ENCODE measurements around the gene DNAJC17. TPM values are rescaled to one million over a fixed set of nuclear protein-coding genes. Genes with fewer than 3 reads are reported as not detected.

DNAJC17 gene
- total RNA-seq, 1 experiment from 2014 or later: 14.8 TPM

DNA sequence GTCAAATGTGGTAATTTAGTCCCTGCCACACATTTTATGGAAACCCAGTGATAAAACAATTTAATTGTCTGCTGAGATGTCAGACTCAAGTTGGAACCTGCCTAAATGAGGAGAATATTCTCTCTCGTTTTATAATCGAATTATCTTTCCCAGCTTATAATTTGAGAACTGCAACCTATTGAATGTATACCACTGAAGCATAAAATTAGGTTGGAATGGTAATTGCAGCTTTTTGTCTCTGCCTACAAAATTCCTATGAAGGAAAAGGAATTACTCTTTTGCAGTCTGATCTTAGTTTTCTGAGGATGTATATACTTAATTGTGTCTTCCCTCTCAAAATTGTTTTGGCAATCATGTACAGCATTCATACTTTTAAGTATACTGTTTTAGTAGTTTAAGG lies 83.4 kb downstream of the DNAJC17 start:
- Histone ChIP-seq H3K4me3 (ENCODE audit: low read length) (no peak overlapping the region), H4K20me1 (ENCODE audit: insufficient read depth, low read depth, low read length) (no peaks in the 10 kb centered on the region), H3K9ac (ENCODE audit: low read length) (no peak overlapping the region), H3K36me3 (ENCODE audit: insufficient read depth, low read length) (peaks cover 26% of the 10 kb centered on the region; the same call in 1 of the 2 replicates), H3K4me1 (ENCODE audit: low read length) (peaks cover 25% of the 10 kb centered on the region), H3K9me2 (replicated peaks; ENCODE audit: insufficient read depth, low read length) (no peaks in the 10 kb centered on the region), H2AFZ (ENCODE audit: low read length) (no peak overlapping the region), H3K4me2 (ENCODE audit: low read depth, low read length, poor library complexity, severe bottlenecking) (no peak overlapping the region), H3K9me3 (ENCODE audit: low read length) (no peaks in the 10 kb centered on the region), H3K27me3 (ENCODE audit: low read length) (no peaks in the 10 kb centered on the region), H3K27ac (ENCODE audit: low read length) (no peak overlapping the region), H3K79me2 (ENCODE audit: low read length) (0 out of 2 replicates have a peak, but pooled peaks cover 3% of the 10 kb centered on the region)
- DNase-seq: no peak

DNA sequence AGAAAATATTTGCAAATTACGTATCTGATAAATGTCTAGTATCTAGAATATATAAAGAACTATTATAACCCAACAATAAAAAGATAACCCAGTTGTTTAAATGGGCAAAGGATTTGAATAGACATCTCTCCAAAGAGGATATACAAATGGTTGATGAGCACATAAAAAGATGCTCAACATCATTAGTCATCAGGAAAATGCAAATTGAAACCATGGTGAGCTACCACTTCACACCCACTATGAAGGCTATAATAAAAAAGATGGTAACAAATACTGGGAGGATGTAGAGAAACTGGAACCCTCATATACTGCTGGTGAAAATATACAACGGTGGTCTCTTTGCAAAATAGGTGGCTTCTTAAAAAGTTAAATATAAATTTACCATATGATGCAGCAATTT lies 84.3 kb downstream of the DNAJC17 start:
- Histone ChIP-seq H2AFZ (ENCODE audit: low read length) (no peak overlapping the region), H3K27me3 (ENCODE audit: low read length) (no peaks in the 10 kb centered on the region), H3K4me1 (ENCODE audit: low read length) (peaks cover 25% of the 10 kb centered on the region), H3K27ac (ENCODE audit: low read length) (no peak overlapping the region; the same call in 1 of the 2 replicates), H3K9me3 (ENCODE audit: low read length) (no peaks in the 10 kb centered on the region), H4K20me1 (ENCODE audit: insufficient read depth, low read depth, low read length) (no peaks in the 10 kb centered on the region), H3K4me3 (ENCODE audit: low read length) (no peak overlapping the region), H3K9ac (ENCODE audit: low read length) (no peak overlapping the region), H3K79me2 (ENCODE audit: low read length) (0 out of 2 replicates have a peak, but pooled peaks cover 3% of the 10 kb centered on the region), H3K9me2 (replicated peaks; ENCODE audit: insufficient read depth, low read length) (no peaks in the 10 kb centered on the region), H3K4me2 (ENCODE audit: low read depth, low read length, poor library complexity, severe bottlenecking) (peak overlapping the region; percentile 19), H3K36me3 (ENCODE audit: insufficient read depth, low read length) (peaks cover 30% of the 10 kb centered on the region; the same call in 1 of the 2 replicates)
- peak; percentile 53 for DNase-seq

DNA sequence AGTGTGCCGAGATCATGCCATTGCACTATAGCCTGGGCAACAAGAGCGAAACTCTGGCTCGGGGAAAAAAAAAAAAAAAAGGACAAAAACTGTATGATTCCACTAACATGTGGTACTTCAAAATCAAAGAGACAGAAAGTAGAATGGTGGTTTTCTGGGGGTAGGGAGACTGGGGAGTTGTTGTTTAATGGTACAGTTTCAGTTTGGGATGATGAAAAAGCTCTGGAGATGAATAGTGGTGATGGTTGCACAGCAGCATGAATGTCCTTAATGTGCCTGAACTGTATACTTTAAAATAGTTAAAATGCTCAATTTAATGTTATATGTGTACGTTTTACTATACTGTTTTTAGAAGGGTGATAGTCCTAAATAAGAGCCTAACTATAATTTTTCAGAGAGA lies 84.9 kb downstream of the DNAJC17 start:
- H3K4me1 ChIP-seq (ENCODE audit: low read length): peaks cover 25% of the 10 kb centered on the region
- H3K27me3 ChIP-seq (ENCODE audit: low read length): no peaks in the 10 kb centered on the region
- no peak overlapping the region for H3K4me3 ChIP-seq (ENCODE audit: low read length)
- no peaks in the 10 kb centered on the region for H3K9me2 ChIP-seq (replicated peaks; ENCODE audit: insufficient read depth, low read length)
- H3K9ac ChIP-seq (ENCODE audit: low read length): no peak overlapping the region
- H3K4me2 ChIP-seq (ENCODE audit: low read depth, low read length, poor library complexity, severe bottlenecking): peak overlapping the region; percentile 19
- DNase-seq: no peak
- H3K36me3 ChIP-seq (ENCODE audit: insufficient read depth, low read length): peaks cover 32% of the 10 kb centered on the region; the same call in 1 of the 2 replicates
- H3K9me3 ChIP-seq (ENCODE audit: low read length): no peaks in the 10 kb centered on the region
- H3K27ac ChIP-seq (ENCODE audit: low read length): no peak overlapping the region; the same call in 1 of the 2 replicates
- no peak overlapping the region for H2AFZ ChIP-seq (ENCODE audit: low read length)
- 0 out of 2 replicates have a peak, but pooled peaks cover 3% of the 10 kb centered on the region for H3K79me2 ChIP-seq (ENCODE audit: low read length)
- H4K20me1 ChIP-seq (ENCODE audit: insufficient read depth, low read depth, low read length): no peaks in the 10 kb centered on the region

DNA sequence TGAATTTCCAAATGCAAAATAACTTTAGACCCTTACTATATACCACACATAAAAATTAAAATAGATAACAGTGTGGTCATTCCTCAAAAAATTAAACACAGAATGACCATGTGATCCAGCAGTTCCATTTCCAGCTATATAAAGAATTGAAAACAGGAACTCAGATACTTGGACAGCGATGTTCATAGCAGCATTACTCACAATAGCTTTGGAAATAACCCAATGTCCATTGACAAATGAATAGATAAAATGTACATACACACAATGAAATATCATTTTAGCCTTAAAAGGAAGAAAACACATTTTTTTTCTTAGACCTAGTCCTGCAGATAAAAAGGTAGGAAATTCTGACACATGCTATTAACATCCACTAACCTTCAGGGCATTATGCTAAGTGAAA lies 85.6 kb downstream of the DNAJC17 start:
- Histone ChIP-seq H3K4me2 (ENCODE audit: low read depth, low read length, poor library complexity, severe bottlenecking) (no peak overlapping the region), H3K36me3 (ENCODE audit: insufficient read depth, low read length) (peaks cover 33% of the 10 kb centered on the region; the same call in 1 of the 2 replicates), H3K9me2 (replicated peaks; ENCODE audit: insufficient read depth, low read length) (no peaks in the 10 kb centered on the region), H4K20me1 (ENCODE audit: insufficient read depth, low read depth, low read length) (no peaks in the 10 kb centered on the region), H3K27me3 (ENCODE audit: low read length) (no peaks in the 10 kb centered on the region), H3K27ac (ENCODE audit: low read length) (no peak overlapping the region), H3K9ac (ENCODE audit: low read length) (no peak overlapping the region), H3K4me1 (ENCODE audit: low read length) (peaks cover 25% of the 10 kb centered on the region), H3K9me3 (ENCODE audit: low read length) (no peaks in the 10 kb centered on the region), H3K4me3 (ENCODE audit: low read length) (no peak overlapping the region), H2AFZ (ENCODE audit: low read length) (no peak overlapping the region), H3K79me2 (ENCODE audit: low read length) (0 out of 2 replicates have a peak, but pooled peaks cover 3% of the 10 kb centered on the region)
- DNase-seq: no peak

DNA sequence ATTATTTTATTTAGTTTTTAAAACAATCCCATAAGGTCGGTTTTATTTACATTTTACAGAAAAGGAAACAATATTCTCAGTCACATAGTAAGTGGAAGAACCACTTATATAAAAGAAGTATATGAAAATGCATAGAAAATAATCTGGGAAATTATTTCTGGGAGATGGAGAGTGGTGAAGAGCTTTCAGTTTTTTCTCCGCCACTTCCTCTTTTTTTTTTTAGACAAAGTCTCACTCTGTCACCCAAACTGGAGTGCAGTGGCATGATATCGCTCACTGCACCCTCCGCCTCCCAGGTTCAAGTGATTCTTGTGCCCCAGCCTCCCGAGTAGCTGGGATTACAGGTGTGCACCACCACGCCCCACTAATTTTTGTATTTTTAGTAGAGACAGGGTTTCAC lies 91.1 kb downstream of the DNAJC17 start:
- Histone ChIP-seq H3K9me3 (ENCODE audit: low read length) (no peaks in the 10 kb centered on the region), H3K27me3 (ENCODE audit: low read length) (no peaks in the 10 kb centered on the region), H3K4me3 (ENCODE audit: low read length) (no peak overlapping the region), H4K20me1 (ENCODE audit: insufficient read depth, low read depth, low read length) (no peaks in the 10 kb centered on the region), H3K27ac (ENCODE audit: low read length) (no peak overlapping the region), H2AFZ (ENCODE audit: low read length) (no peak overlapping the region), H3K9ac (ENCODE audit: low read length) (no peak overlapping the region), H3K36me3 (ENCODE audit: insufficient read depth, low read length) (peaks cover 43% of the 10 kb centered on the region), H3K4me2 (ENCODE audit: low read depth, low read length, poor library complexity, severe bottlenecking) (no peak overlapping the region), H3K79me2 (ENCODE audit: low read length) (0 out of 2 replicates have a peak, but pooled peaks cover 2% of the 10 kb centered on the region), H3K9me2 (replicated peaks; ENCODE audit: insufficient read depth, low read length) (no peaks in the 10 kb centered on the region), H3K4me1 (ENCODE audit: low read length) (peaks cover 3% of the 10 kb centered on the region; the same call in 1 of the 2 replicates)
- no peak for DNase-seq

Small RNAs within 50 kb of the gene (small RNA-seq; reads per million reads assigned to genes)
- not detected for gene SUMO2P15

Other genes starting within 250 kb of the DNAJC17 start
- gene CCDC32, start 242.4 kb downstream of the DNAJC17 start, total RNA-seq (2014; rRNA removed; shearing (Covaris generic); ENCODE audit: low replicate concordance): 21.8 and 25.3 TPM in 2 replicates
- gene RPUSD2, start 238.2 kb downstream of the DNAJC17 start, total RNA-seq (2014; rRNA removed; shearing (Covaris generic); ENCODE audit: low replicate concordance): 13.6 and 33.0 TPM in 2 replicates
- gene KNL1, start 213.2 kb downstream of the DNAJC17 start, total RNA-seq (2014; rRNA removed; shearing (Covaris generic); ENCODE audit: low replicate concordance): 17.4 and 25.8 TPM in 2 replicates
- 8.6 and 11.4 TPM in 2 replicates for gene RAD51, start 112.3 kb downstream of the DNAJC17 start, total RNA-seq (2014; rRNA removed; shearing (Covaris generic); ENCODE audit: low replicate concordance)
- 7.8 and 15.8 TPM in 2 replicates for gene RMDN3, start 52.2 kb downstream of the DNAJC17 start, total RNA-seq (2014; rRNA removed; shearing (Covaris generic); ENCODE audit: low replicate concordance)
- 173 and 503 TPM in 2 replicates for gene GCHFR, start 43.4 kb downstream of the DNAJC17 start, total RNA-seq (2014; rRNA removed; shearing (Covaris generic); ENCODE audit: low replicate concordance)
- 2.4 and 9.8 TPM in 2 replicates for gene C15orf62, start 37.5 kb downstream of the DNAJC17 start, total RNA-seq (2014; rRNA removed; shearing (Covaris generic); ENCODE audit: low replicate concordance)
- gene ZFYVE19, start 384 bp downstream of the DNAJC17 start, total RNA-seq (2014; rRNA removed; shearing (Covaris generic); ENCODE audit: low replicate concordance): 14.5 and 47.5 TPM in 2 replicates
- not detected in 2 replicates for gene PPP1R14D, start 21.2 kb upstream of the DNAJC17 start, total RNA-seq (2014; rRNA removed; shearing (Covaris generic); ENCODE audit: low replicate concordance)
- gene SPINT1, start 36.6 kb upstream of the DNAJC17 start, total RNA-seq (2014; rRNA removed; shearing (Covaris generic); ENCODE audit: low replicate concordance): 2.0 and 3.4 TPM in 2 replicates
- 0.69 TPM in 1 of 2 replicates, not detected in the other for gene RHOV, start 66.8 kb upstream of the DNAJC17 start, total RNA-seq (2014; rRNA removed; shearing (Covaris generic); ENCODE audit: low replicate concordance)
- 12.6 and 18.1 TPM in 2 replicates for gene VPS18, start 87.0 kb upstream of the DNAJC17 start, total RNA-seq (2014; rRNA removed; shearing (Covaris generic); ENCODE audit: low replicate concordance)
- gene DLL4, start 121.9 kb upstream of the DNAJC17 start, total RNA-seq (2014; rRNA removed; shearing (Covaris generic); ENCODE audit: low replicate concordance): 0.36 TPM in 1 of 2 replicates, not detected in the other
- gene CHAC1, start 146.0 kb upstream of the DNAJC17 start, total RNA-seq (2014; rRNA removed; shearing (Covaris generic); ENCODE audit: low replicate concordance): 41.6 and 45.5 TPM in 2 replicates

Measured in Karpas-422 (cell line).